Neutrophil (primary cell): Measurements from ENCODE around the gene ITM2C.

Experiments used
- H3K27ac ChIP-seq: fragments of 200-600 bp; sonication (generic); 2 replicates; pipeline ENCODE4 v1.5.1; 2016; ENCODE audit warnings: mild to moderate bottlenecking, moderate library complexity
- H3K27me3 ChIP-seq: fragments of 200-600 bp; sonication (generic); 2 replicates; pipeline ENCODE4 v1.6.0; 2016; ENCODE audit warnings: mild to moderate bottlenecking
- H3K36me3 ChIP-seq: fragments of 200-600 bp; sonication (generic); 2 replicates; pipeline ENCODE4 v1.5.1; 2017
- H3K4me1 ChIP-seq, 2 experiments: fragments of 200-600 bp in 1 of 2; sonication (generic) in 1 of 2; 1 replicate in 1 of 2; 2 replicates in 1 of 2; pipeline versions ENCODE4 v1.5.1 to v1.6.1; 2013 to 2016; ENCODE audit warnings: low read depth in 1 of 2, low read length in 1 of 2, mild to moderate bottlenecking in 1 of 2, moderate library complexity in 1 of 2; ENCODE audit not compliant: control insufficient read depth in 1 of 2, insufficient read depth in 1 of 2
- H3K4me3 ChIP-seq, 2 experiments: fragments of 200-600 bp in 1 of 2; sonication (generic) in 1 of 2; 1 replicate in 1 of 2; 2 replicates in 1 of 2; pipeline ENCODE4 v1.5.1; 2013 to 2016; ENCODE audit warnings: low read depth in 1 of 2, low read length in 1 of 2, mild to moderate bottlenecking in 1 of 2, moderate library complexity in 1 of 2
- H3K9me3 ChIP-seq: fragments of 200-600 bp; sonication (generic); 2 replicates; pipeline ENCODE4 v1.5.1; 2016
- CTCF ChIP-seq: fragments of 200-600 bp; sonication (generic); IDR thresholded peaks from 2 replicates; pipeline ENCODE4 v1.5.1; 2016; ENCODE audit warnings: antibody characterized with exemption

The ITM2C gene

GRCh38 chr2:230871361-230872150, 6.8 kb downstream of the ITM2C start:
- H3K27ac ChIP-seq: no peak overlapping the region
- peaks cover 28 to 34% of the 10 kb centered on the region in 2 experiments for H3K4me1 ChIP-seq
- H3K4me3 ChIP-seq: no peak overlapping the region
- no peaks in the 10 kb centered on the region for H3K9me3 ChIP-seq
- peaks cover 4% of the 10 kb centered on the region for H3K27me3 ChIP-seq
- no peaks in the 10 kb centered on the region for H3K36me3 ChIP-seq
- no peak for TF ChIP-seq CTCF

DNA sequence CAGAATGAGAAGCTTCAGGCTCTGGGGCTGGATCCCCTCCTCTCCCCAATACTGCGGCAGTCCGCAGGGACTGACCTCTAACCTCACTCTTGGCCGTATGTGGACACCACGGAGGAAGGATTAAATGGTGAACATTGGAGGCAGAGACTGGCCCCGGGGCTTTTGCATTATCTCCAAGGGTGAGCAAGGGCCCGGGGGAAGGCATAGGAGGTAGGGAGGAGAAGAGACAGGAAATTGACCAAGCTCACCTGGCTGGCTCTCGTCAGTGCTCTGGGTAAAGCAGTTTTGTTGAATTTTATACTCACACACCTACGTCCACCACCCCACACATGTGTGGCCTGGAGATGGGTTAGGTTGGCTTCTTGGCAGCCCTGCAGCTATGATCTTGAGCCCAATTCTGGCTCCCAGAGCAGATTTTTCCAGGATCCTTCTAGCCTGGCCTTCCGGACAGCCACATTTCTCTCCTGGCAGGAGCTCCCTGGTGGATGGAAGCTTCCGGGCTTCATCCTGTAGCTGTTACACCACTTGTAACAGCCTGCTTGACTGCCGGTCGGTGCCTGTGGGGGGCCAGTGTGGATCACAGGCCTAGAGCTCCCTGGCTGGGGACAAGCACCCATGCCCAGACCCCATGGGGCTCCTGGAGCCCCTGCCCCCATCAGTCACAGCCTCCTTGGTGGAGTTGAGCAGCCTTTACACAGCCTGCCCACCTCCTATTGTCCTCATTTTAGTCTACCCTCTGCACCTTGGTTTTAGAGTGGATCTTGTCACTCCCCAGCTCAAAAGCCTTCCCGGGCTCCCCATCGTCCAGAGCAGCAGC, 7.6 kb downstream of the ITM2C start:
- TF ChIP-seq CTCF: no peak
- no peaks in the 10 kb centered on the region for H3K27me3 ChIP-seq
- H3K36me3 ChIP-seq: peaks cover 4% of the 10 kb centered on the region
- H3K9me3 ChIP-seq: no peaks in the 10 kb centered on the region
- H3K4me1 ChIP-seq: peaks cover 20 to 26% of the 10 kb centered on the region in 2 experiments
- H3K27ac ChIP-seq: no peak overlapping the region
- no peak overlapping the region for H3K4me3 ChIP-seq

- Histone ChIP-seq H3K4me3 (no peak overlapping the region), H3K36me3 (peaks cover 4% of the 10 kb centered on the region), H3K27ac (no peak overlapping the region), H3K9me3 (no peaks in the 10 kb centered on the region), H3K4me1 (peaks cover 25 to 27% of the 10 kb centered on the region in 2 experiments), H3K27me3 (no peaks in the 10 kb centered on the region)
- TF ChIP-seq CTCF: no peak
Observed at GRCh38 chr2:230872968-230873660, 8.4 kb downstream of the ITM2C start.

DNA sequence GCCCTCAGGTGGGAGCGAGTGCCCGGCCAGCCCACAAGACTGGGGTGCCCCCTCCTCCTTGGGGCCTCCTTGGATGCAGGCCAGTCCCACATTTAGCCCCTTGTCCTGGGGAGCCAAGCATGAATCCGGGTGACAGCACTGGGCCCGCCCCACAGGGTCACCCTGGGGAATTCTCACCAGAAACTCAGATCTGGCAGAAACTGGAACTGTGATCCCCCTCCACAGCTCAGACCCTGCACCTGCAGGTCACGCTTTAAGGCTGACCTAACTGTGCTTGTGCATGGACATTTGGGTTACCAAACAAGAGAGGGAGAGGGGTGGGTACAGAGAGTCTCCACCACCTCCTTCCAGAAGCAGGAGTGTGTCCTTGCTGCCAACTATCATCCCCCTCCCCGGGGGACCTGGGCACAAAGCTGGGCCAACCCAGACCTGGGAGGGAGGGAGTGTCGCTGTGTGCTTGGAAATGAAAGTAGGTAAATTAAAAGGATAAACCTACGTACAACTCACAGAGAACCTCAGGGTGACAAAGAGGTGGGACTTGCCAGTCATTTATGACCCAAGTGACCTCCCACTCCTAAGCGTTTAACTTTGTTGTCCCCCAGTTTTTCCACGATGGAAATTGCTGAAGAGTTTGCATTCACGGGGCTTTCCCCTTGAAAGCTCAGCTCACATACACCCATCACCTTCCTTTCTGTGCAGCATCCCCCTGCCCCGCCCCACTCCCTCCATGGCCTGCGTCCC, 9.1 kb downstream of the ITM2C start:
- H3K27ac ChIP-seq: no peak overlapping the region
- TF ChIP-seq CTCF: no peak
- no peaks in the 10 kb centered on the region for H3K9me3 ChIP-seq
- peaks cover 4% of the 10 kb centered on the region for H3K36me3 ChIP-seq
- no peaks in the 10 kb centered on the region for H3K27me3 ChIP-seq
- peaks cover 19 to 28% of the 10 kb centered on the region in 2 experiments for H3K4me1 ChIP-seq
- no peak overlapping the region for H3K4me3 ChIP-seq

DNA sequence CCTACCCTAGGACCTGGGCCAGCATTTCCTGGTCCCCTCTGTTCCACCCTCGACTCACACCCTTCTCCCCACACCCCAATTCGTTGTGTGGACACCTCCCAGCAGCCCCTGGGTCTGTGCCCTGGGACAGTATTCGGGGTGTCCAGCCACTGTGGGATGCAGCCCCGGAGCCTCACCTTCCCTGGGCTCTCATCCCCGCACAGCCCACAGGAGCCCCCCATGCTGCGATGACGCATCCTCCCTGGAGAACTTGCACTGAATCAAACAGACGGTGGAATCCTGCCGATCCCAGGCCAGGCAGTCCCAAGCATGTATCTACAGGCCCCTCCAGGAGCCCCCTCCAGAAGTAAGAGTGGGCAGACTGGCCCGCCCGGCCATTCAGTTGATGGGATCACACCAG, 9.7 kb downstream of the ITM2C start:
- H3K9me3 ChIP-seq: no peaks in the 10 kb centered on the region
- H3K27ac ChIP-seq: no peak overlapping the region
- no peak overlapping the region for H3K4me3 ChIP-seq
- no peak for TF ChIP-seq CTCF
- peaks cover 19 to 22% of the 10 kb centered on the region in 2 experiments for H3K4me1 ChIP-seq
- peaks cover 7% of the 10 kb centered on the region for H3K36me3 ChIP-seq
- H3K27me3 ChIP-seq: no peaks in the 10 kb centered on the region
